ENCODE results near the gene LARGE1.

DNA sequence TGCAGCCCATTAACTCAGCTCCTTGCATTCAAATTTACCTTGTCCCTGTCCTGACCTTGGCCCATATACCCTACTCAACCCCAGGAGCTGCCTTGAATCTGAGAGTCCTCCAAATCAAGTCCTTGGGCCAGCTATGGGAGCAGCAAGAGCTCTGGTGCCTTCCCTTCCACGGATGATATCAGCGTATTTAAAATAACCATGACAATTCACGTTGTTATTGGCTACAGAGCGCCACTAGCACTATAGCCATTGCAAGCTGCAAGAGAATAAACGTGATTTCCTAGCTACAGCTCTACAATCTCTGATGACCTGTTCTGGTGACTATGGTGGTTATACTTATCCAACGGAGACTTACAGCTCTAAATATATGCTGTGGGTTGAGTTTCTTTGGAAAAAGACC is 357.8 kb downstream of the LARGE1 start:
- TF ChIP-seq, protein P1, sequence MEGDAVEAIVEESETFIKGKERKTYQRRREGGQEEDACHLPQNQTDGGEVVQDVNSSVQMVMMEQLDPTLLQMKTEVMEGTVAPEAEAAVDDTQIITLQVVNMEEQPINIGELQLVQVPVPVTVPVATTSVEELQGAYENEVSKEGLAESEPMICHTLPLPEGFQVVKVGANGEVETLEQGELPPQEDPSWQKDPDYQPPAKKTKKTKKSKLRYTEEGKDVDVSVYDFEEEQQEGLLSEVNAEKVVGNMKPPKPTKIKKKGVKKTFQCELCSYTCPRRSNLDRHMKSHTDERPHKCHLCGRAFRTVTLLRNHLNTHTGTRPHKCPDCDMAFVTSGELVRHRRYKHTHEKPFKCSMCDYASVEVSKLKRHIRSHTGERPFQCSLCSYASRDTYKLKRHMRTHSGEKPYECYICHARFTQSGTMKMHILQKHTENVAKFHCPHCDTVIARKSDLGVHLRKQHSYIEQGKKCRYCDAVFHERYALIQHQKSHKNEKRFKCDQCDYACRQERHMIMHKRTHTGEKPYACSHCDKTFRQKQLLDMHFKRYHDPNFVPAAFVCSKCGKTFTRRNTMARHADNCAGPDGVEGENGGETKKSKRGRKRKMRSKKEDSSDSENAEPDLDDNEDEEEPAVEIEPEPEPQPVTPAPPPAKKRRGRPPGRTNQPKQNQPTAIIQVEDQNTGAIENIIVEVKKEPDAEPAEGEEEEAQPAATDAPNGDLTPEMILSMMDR (IDR thresholded peaks at IDR 0.05; ENCODE audit: low read length) = no peak
- TF ChIP-seq EZH2 (IDR thresholded peaks at IDR 0.05; ENCODE audit: borderline replicate concordance, low read length) = no peak
